BE2C (cell line): ENCODE data around the gene RASD1.
A peak's percentile ranks its signal among the peaks of the same experiment; 100 is the strongest.

Experiments
- DNase-seq: peaks from one replicate; pipeline ENCODE4 v3.0.0-alpha.2; 2020
- H3K27me3 ChIP-seq: fragments of 250-450 bp; sonication (Bioruptor Pico); 2 replicates; pipeline ENCODE4 v1.5.1; 2020; ENCODE audit warnings: mild to moderate bottlenecking
- H3K36me3 ChIP-seq: fragments of 250-450 bp; sonication (Bioruptor Pico); 2 replicates; pipeline ENCODE4 v1.5.1; 2020; ENCODE audit warnings: mild to moderate bottlenecking
- H3K4me1 ChIP-seq: fragments of 250-450 bp; sonication (Bioruptor Pico); 2 replicates; pipeline ENCODE4 v1.5.1; 2020
- H3K4me3 ChIP-seq: 2 replicates; pipeline ENCODE4 v1.5.1; 2011; ENCODE audit warnings: low read depth, low read length
- H3K9me3 ChIP-seq: fragments of 250-450 bp; sonication (Bioruptor Pico); 2 replicates; pipeline ENCODE4 v1.5.1; 2020
- CTCF ChIP-seq: IDR thresholded peaks from 2 replicates; pipeline ENCODE4 v1.5.1; 2012; ENCODE audit warnings: mild to moderate bottlenecking, low read depth, low read length

RASD1 gene

GRCh38 chr17:17540935-17541639 is 44.9 kb upstream of the RASD1 start:
- TF ChIP-seq CTCF, result no peak
- no peaks in the 10 kb centered on the region for H3K9me3 ChIP-seq
- H3K4me3 ChIP-seq, result no peak overlapping the region
- DNase-seq, result peak; percentile 27
- H3K4me1 ChIP-seq, result peaks cover 14% of the 10 kb centered on the region
- no peaks in the 10 kb centered on the region for H3K27me3 ChIP-seq
- no peaks in the 10 kb centered on the region for H3K36me3 ChIP-seq

GRCh38 chr17:17540278-17540906 is 44.2 kb upstream of the RASD1 start:
- peak; percentile 49 for DNase-seq
- H3K4me1 ChIP-seq, result peaks cover 11% of the 10 kb centered on the region
- no peak for TF ChIP-seq CTCF
- H3K9me3 ChIP-seq, result no peaks in the 10 kb centered on the region
- no peak overlapping the region for H3K4me3 ChIP-seq
- H3K36me3 ChIP-seq, result no peaks in the 10 kb centered on the region
- H3K27me3 ChIP-seq, result no peaks in the 10 kb centered on the region

GRCh38 chr17:17539591-17539990 is 43.4 kb upstream of the RASD1 start:
- H3K36me3 ChIP-seq, result no peaks in the 10 kb centered on the region
- DNase-seq, result no peak
- H3K4me1 ChIP-seq, result peaks cover 11% of the 10 kb centered on the region
- no peak for TF ChIP-seq CTCF
- no peak overlapping the region for H3K4me3 ChIP-seq
- H3K27me3 ChIP-seq, result no peaks in the 10 kb centered on the region
- H3K9me3 ChIP-seq, result no peaks in the 10 kb centered on the region

- no peak for TF ChIP-seq CTCF
- Histone ChIP-seq H3K27me3 (no peaks in the 10 kb centered on the region), H3K4me3 (no peak overlapping the region), H3K9me3 (no peaks in the 10 kb centered on the region), H3K36me3 (no peaks in the 10 kb centered on the region), H3K4me1 (peaks cover 11% of the 10 kb centered on the region)
- DNase-seq, result no peak
Observed at GRCh38 chr17:17538417-17539391, 42.5 kb upstream of the RASD1 start.

GRCh38 chr17:17537311-17538099 is 41.3 kb upstream of the RASD1 start:
- Histone ChIP-seq H3K4me3 (no peak overlapping the region), H3K27me3 (no peaks in the 10 kb centered on the region), H3K4me1 (peaks cover 11% of the 10 kb centered on the region), H3K9me3 (no peaks in the 10 kb centered on the region), H3K36me3 (no peaks in the 10 kb centered on the region)
- DNase-seq, result peak; percentile 31
- TF ChIP-seq CTCF, result no peak
